ENCODE measurements around the gene RNU4-1. TPM values are rescaled to one million over a fixed set of nuclear protein-coding genes. Genes with fewer than 3 reads are reported as not detected.
"Not testable (repeated sequence)": the region's sequence is repeated elsewhere in the genome, so short reads cannot be mapped to it uniquely, and the experiment has no call there.

Gene RNU4-1
- total and polyA plus RNA-seq, 4 donors = under 0.01 to 872 TPM; not detected in 2

GRCh38 chr12:120249266-120249874, 43.7 kb downstream of the RNU4-1 start:
- no peak for DNase-seq (ENCODE audit: low read depth in 4 of 6, low spot score in 6 of 6)
- H3K4me1 ChIP-seq (ENCODE audit: control insufficient read depth, insufficient read depth, low read length) = peaks cover 31% of the 10 kb centered on the region
- H3K9me3 ChIP-seq (ENCODE audit: control insufficient read depth, insufficient read depth, low read length) = no peaks in the 10 kb centered on the region
- H3K36me3 ChIP-seq (ENCODE audit: control insufficient read depth, insufficient read depth, low read length) = no peaks in the 10 kb centered on the region
- peak overlapping the region; percentile 54 for H3K27ac ChIP-seq (ENCODE audit: low read depth, low read length)
- H3K27me3 ChIP-seq (ENCODE audit: control insufficient read depth, insufficient read depth, low read length) = no peaks in the 10 kb centered on the region
- 89% methylated on average over 1 of the region's 4 CpGs for WGBS (ENCODE audit: insufficient coverage)
- no peak overlapping the region for H3K4me3 ChIP-seq (ENCODE audit: low read depth, low read length)

GRCh38 chr12:120247621-120248030, 45.4 kb downstream of the RNU4-1 start:
- no peak for DNase-seq (ENCODE audit: low read depth in 4 of 6, low spot score in 6 of 6)
- H3K4me3 ChIP-seq (ENCODE audit: low read depth, low read length) = no peak overlapping the region
- no peaks in the 10 kb centered on the region for H3K27me3 ChIP-seq (ENCODE audit: control insufficient read depth, insufficient read depth, low read length)
- no peaks in the 10 kb centered on the region for H3K9me3 ChIP-seq (ENCODE audit: control insufficient read depth, insufficient read depth, low read length)
- WGBS (ENCODE audit: insufficient coverage) = 84% methylated on average over 4 of the region's 6 CpGs
- no peaks in the 10 kb centered on the region for H3K36me3 ChIP-seq (ENCODE audit: control insufficient read depth, insufficient read depth, low read length)
- H3K27ac ChIP-seq (ENCODE audit: low read depth, low read length) = no peak overlapping the region
- H3K4me1 ChIP-seq (ENCODE audit: control insufficient read depth, insufficient read depth, low read length) = peaks cover 31% of the 10 kb centered on the region

- Histone ChIP-seq H3K36me3 (ENCODE audit: control insufficient read depth, insufficient read depth, low read length) (no peaks in the 10 kb centered on the region), H3K4me1 (ENCODE audit: control insufficient read depth, insufficient read depth, low read length) (peaks cover 34% of the 10 kb centered on the region), H3K9me3 (ENCODE audit: control insufficient read depth, insufficient read depth, low read length) (no peaks in the 10 kb centered on the region), H3K4me3 (ENCODE audit: low read depth, low read length) (no peak overlapping the region), H3K27ac (ENCODE audit: low read depth, low read length) (no peak overlapping the region), H3K27me3 (ENCODE audit: control insufficient read depth, insufficient read depth, low read length) (no peaks in the 10 kb centered on the region)
- no peak for DNase-seq (ENCODE audit: low read depth in 4 of 6, low spot score in 6 of 6)
- 91% methylated on average over 2 of the region's 3 CpGs for WGBS (ENCODE audit: insufficient coverage)
These were observed 45.9 kb downstream of the RNU4-1 start for GRCh38 chr12:120247183-120247582.

- DNase-seq (ENCODE audit: low read depth in 4 of 6, low spot score in 6 of 6); H3K27me3 ChIP-seq (ENCODE audit: control insufficient read depth, insufficient read depth, low read length); H3K27ac ChIP-seq (ENCODE audit: low read depth, low read length); H3K4me3 ChIP-seq (ENCODE audit: low read depth, low read length); H3K36me3 ChIP-seq (ENCODE audit: control insufficient read depth, insufficient read depth, low read length); H3K9me3 ChIP-seq (ENCODE audit: control insufficient read depth, insufficient read depth, low read length): not testable (repeated sequence)
- WGBS (ENCODE audit: insufficient coverage) = 82% methylated on average over 3 of the region's 5 CpGs
- H3K4me1 ChIP-seq (ENCODE audit: control insufficient read depth, insufficient read depth, low read length) = peaks cover 39% of the 10 kb centered on the region
These were observed 46.3 kb downstream of the RNU4-1 start for GRCh38 chr12:120246705-120247104.

Small RNA genes within 50 kb of the gene (small RNA-seq; reads per million reads assigned to genes)
- gene RNU4-1 (ENCODE audit: low replicate concordance) (1,106 reads per million, percentile 99 among the genes with 10 or more reads in this experiment), gene RNU4-2 (ENCODE audit: low replicate concordance) (1,976 reads per million, percentile 100 among the genes with 10 or more reads in this experiment), gene RNU6-1088P (ENCODE audit: low replicate concordance) (not detected)

Other genes starting within 250 kb of the RNU4-1 start
- 10 to 100 TPM; 20.7 to 32.8 TPM for gene RAB35, start 176.5 kb downstream of the RNU4-1 start, total RNA-seq
- 10 to 100 TPM; 61.6 to 64.2 TPM for gene RAB35, start 176.5 kb downstream of the RNU4-1 start, polyA plus RNA-seq (ENCODE audit: insufficient read length in 2 of 2)
- 10 to 100 TPM; 49.1 to 53.4 TPM for gene GCN1, start 98.5 kb downstream of the RNU4-1 start, total RNA-seq
- 10 to 100 TPM; 39.2 to 49.4 TPM for gene GCN1, start 98.5 kb downstream of the RNU4-1 start, polyA plus RNA-seq (ENCODE audit: insufficient read length in 2 of 2)
- gene RPLP0, start 92.1 kb downstream of the RNU4-1 start, total RNA-seq = 1,000 to 10,000 TPM; 1,051 to 2,296 TPM
- gene RPLP0, start 92.1 kb downstream of the RNU4-1 start, polyA plus RNA-seq (ENCODE audit: insufficient read length in 2 of 2) = 1,000 to 10,000 TPM; 1,679 to 1,843 TPM
- 10 to 100 TPM; 17.3 to 26.7 TPM for gene PXN, start 27.5 kb downstream of the RNU4-1 start, total RNA-seq
- 10 to 100 TPM; 45.4 to 62.2 TPM for gene PXN, start 27.5 kb downstream of the RNU4-1 start, polyA plus RNA-seq (ENCODE audit: insufficient read length in 2 of 2)
- gene RNU4-2, start 1.3 kb downstream of the RNU4-1 start, total RNA-seq = 1,000 to 10,000 TPM in 1 of 2 donors, under 1 TPM in 1; under 0.01 to 2,197 TPM
- gene RNU4-2, start 1.3 kb downstream of the RNU4-1 start, polyA plus RNA-seq (ENCODE audit: insufficient read length in 2 of 2) = 1 to 10 TPM in 1 of 2 donors, not detected in 1; 2.2 TPM
- 1 to 10 TPM; 4.7 to 5.1 TPM for gene SIRT4, start 9.1 kb upstream of the RNU4-1 start, total RNA-seq
- gene SIRT4, start 9.1 kb upstream of the RNU4-1 start, polyA plus RNA-seq (ENCODE audit: insufficient read length in 2 of 2) = 1 to 10 TPM; 5.6 to 5.9 TPM
- under 1 TPM; 0.59 to 0.72 TPM for gene PLA2G1B, start 34.5 kb upstream of the RNU4-1 start, total RNA-seq
- gene PLA2G1B, start 34.5 kb upstream of the RNU4-1 start, polyA plus RNA-seq (ENCODE audit: insufficient read length in 2 of 2) = not detected
- 10 to 100 TPM in 1 of 2 donors, 1 to 10 TPM in 1; 4.3 to 10.7 TPM for gene MSI1, start 75.9 kb upstream of the RNU4-1 start, total RNA-seq
- 10 to 100 TPM; 64.8 to 68.6 TPM for gene MSI1, start 75.9 kb upstream of the RNU4-1 start, polyA plus RNA-seq (ENCODE audit: insufficient read length in 2 of 2)
- gene COX6A1, start 144.9 kb upstream of the RNU4-1 start, total RNA-seq = 100 to 1,000 TPM; 395 to 731 TPM
- 100 to 1,000 TPM; 622 to 661 TPM for gene COX6A1, start 144.9 kb upstream of the RNU4-1 start, polyA plus RNA-seq (ENCODE audit: insufficient read length in 2 of 2)
- 10 to 100 TPM; 10.8 to 21.5 TPM for gene TRIAP1, start 153.1 kb upstream of the RNU4-1 start, total RNA-seq
- 10 to 100 TPM; 25.7 to 29.3 TPM for gene TRIAP1, start 153.1 kb upstream of the RNU4-1 start, polyA plus RNA-seq (ENCODE audit: insufficient read length in 2 of 2)
- 10 to 100 TPM; 38.2 to 39.1 TPM for gene GATC, start 153.2 kb upstream of the RNU4-1 start, total RNA-seq
- gene GATC, start 153.2 kb upstream of the RNU4-1 start, polyA plus RNA-seq (ENCODE audit: insufficient read length in 2 of 2) = 10 to 100 TPM; 22.7 to 33.3 TPM
- 100 to 1,000 TPM in 1 of 2 donors, 10 to 100 TPM in 1; 88.9 to 143 TPM for gene SRSF9, start 176.5 kb upstream of the RNU4-1 start, total RNA-seq
- gene SRSF9, start 176.5 kb upstream of the RNU4-1 start, polyA plus RNA-seq (ENCODE audit: insufficient read length in 2 of 2) = 100 to 1,000 TPM; 195 to 221 TPM
- 100 to 1,000 TPM; 357 to 390 TPM for gene DYNLL1, start 202.9 kb upstream of the RNU4-1 start, total RNA-seq
- gene DYNLL1, start 202.9 kb upstream of the RNU4-1 start, polyA plus RNA-seq (ENCODE audit: insufficient read length in 2 of 2) = 100 to 1,000 TPM; 791 to 871 TPM
- 10 to 100 TPM; 32.3 to 44.7 TPM for gene COQ5, start 235.9 kb upstream of the RNU4-1 start, total RNA-seq
- gene COQ5, start 235.9 kb upstream of the RNU4-1 start, polyA plus RNA-seq (ENCODE audit: insufficient read length in 2 of 2) = 10 to 100 TPM; 40.6 to 41.4 TPM
- 100 to 1,000 TPM; 102 to 127 TPM for gene RNF10, start 241.1 kb upstream of the RNU4-1 start, total RNA-seq
- gene RNF10, start 241.1 kb upstream of the RNU4-1 start, polyA plus RNA-seq (ENCODE audit: insufficient read length in 2 of 2) = 100 to 1,000 TPM; 225 to 226 TPM